Smooth muscle cell (in vitro differentiated cells): ENCODE results near the gene IFITM1. TPM values are rescaled to one million over a fixed set of nuclear protein-coding genes. Genes with fewer than 3 reads are reported as not detected.

ENCODE experiments used
- DNase-seq: peaks from one replicate; lab custom pipeline; 2025; ENCODE audit not compliant: unreplicated experiment; lab: John Stamatoyannopoulos, UW
- H2AFZ ChIP-seq: fragments of 200-600 bp; sonication (generic); 2 replicates; pipeline ENCODE4 v1.6.0; 2016; ENCODE audit warnings: antibody characterized with exemption, low read depth, mild to moderate bottlenecking
- H3F3A ChIP-seq: fragments of 200-600 bp; sonication (generic); 2 replicates; pipeline ENCODE4 v1.6.0; 2017; ENCODE audit warnings: antibody characterized with exemption, low read depth
- H3K27ac ChIP-seq: fragments of 200-600 bp; sonication (generic); 2 replicates; pipeline ENCODE4 v1.5.1; 2016; ENCODE audit warnings: low read depth, mild to moderate bottlenecking
- H3K27me3 ChIP-seq: fragments of 200-600 bp; sonication (generic); 2 replicates; pipeline ENCODE4 v1.6.1; 2016; ENCODE audit warnings: low read depth, mild to moderate bottlenecking
- H3K36me3 ChIP-seq: fragments of 200-600 bp; sonication (generic); 2 replicates; pipeline ENCODE4 v1.5.1; 2016; ENCODE audit warnings: low read depth
- H3K4me1 ChIP-seq: fragments of 200-600 bp; sonication (generic); 2 replicates; pipeline ENCODE4 v1.5.1; 2016; ENCODE audit warnings: low read depth
- H3K4me2 ChIP-seq: fragments of 200-600 bp; sonication (generic); 2 replicates; pipeline ENCODE4 v1.6.0; 2016; ENCODE audit warnings: mild to moderate bottlenecking
- H3K4me3 ChIP-seq: fragments of 200-600 bp; sonication (generic); 2 replicates; pipeline ENCODE4 v1.5.1; 2016; ENCODE audit warnings: mild to moderate bottlenecking
- H3K79me2 ChIP-seq: fragments of 200-600 bp; sonication (generic); 2 replicates; pipeline ENCODE4 v1.6.0; 2016; ENCODE audit warnings: low read depth, mild to moderate bottlenecking
- H3K9ac ChIP-seq: fragments of 200-600 bp; sonication (generic); 2 replicates; pipeline ENCODE4 v1.6.0; 2016; ENCODE audit warnings: low read depth
- H3K9me3 ChIP-seq: fragments of 200-600 bp; sonication (generic); replicated peaks from 2 replicates; pipeline ENCODE4 v1.5.1; 2016; ENCODE audit warnings: low read depth
- H4K20me1 ChIP-seq: fragments of 200-600 bp; sonication (generic); 2 replicates; pipeline ENCODE4 v1.6.0; 2016; ENCODE audit warnings: low read depth
- WGBS: methylation state at CpG from one replicate; pipeline ENCODE4 v1.1.7; 2016; ENCODE audit warnings: low lambda C conversion rate; 5-methylcytosine and 5-hydroxymethylcytosine counted together
- polyA plus RNA-seq: library from polyadenylated mRNA; unstranded; fragments of >200 nt; fragmentation: Nextera tagmentation; extraction: Ambion mirVana; gene quantifications from 2 replicates; pipeline ENCODE4 v1.2.1, GENCODE V29; 2016
- total RNA-seq: library from RNA; depleted of rRNA; stranded (reverse); fragments of >200 nt; gene quantifications from 2 replicates; pipeline ENCODE4 v1.2.3, GENCODE V29; 2014
- TF ChIP-seq, protein P1 (sequence below): fragments of 200-600 bp; sonication (generic); IDR thresholded peaks from 2 replicates; pipeline ENCODE4 v1.5.1; 2017; ENCODE audit warnings: borderline replicate concordance, mild to moderate bottlenecking, antibody characterized with exemption; ENCODE audit not compliant: insufficient read depth, poor library complexity, severe bottlenecking

Gene IFITM1
- total and polyA plus RNA-seq, 2 experiments from 2014 or later = 355 to 726 TPM

DNA sequence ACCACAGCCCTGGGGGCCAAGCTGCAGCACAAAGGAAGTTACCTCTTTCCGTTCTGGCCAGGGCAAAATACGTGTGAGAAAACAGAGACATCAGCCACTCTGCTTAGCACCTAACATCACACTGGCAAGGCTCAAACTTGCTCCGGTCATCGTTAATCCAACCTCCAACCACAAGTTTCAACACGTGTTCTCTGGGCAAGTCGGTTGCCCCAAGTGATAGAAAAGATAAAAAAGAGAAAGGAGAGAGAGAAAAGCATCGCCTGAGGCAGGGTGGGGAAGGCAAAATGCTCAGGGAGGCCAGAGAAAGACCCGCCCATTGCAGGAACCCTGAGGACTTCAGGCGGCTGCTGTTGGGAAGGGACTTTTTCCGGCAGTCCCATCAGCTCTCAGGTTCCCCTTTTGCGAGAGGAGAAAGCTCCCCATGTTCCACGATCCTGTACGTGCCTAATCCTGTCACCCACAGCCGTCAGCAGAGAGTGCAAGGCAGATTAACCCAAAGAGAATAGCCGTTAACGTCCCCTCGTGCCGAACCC is 36.9 kb downstream of the IFITM1 start:
- Histone ChIP-seq H3K9me3 (no peaks in the 10 kb centered on the region), H3K4me1 (peaks cover 31% of the 10 kb centered on the region), H3K4me3 (no peak overlapping the region), H3K4me2 (peak overlapping the region; percentile 71), H3K79me2 (no peaks in the 10 kb centered on the region), H3K27me3 (no peaks in the 10 kb centered on the region), H3K36me3 (no peaks in the 10 kb centered on the region), H3K27ac (no peak overlapping the region), H4K20me1 (no peaks in the 10 kb centered on the region), H3F3A (peaks cover 26% of the 10 kb centered on the region), H3K9ac (no peak overlapping the region), H2AFZ (peak overlapping the region; percentile 84)
- WGBS = 38% methylated on average over 18 of the region's 18 CpGs
- TF ChIP-seq, protein P1, sequence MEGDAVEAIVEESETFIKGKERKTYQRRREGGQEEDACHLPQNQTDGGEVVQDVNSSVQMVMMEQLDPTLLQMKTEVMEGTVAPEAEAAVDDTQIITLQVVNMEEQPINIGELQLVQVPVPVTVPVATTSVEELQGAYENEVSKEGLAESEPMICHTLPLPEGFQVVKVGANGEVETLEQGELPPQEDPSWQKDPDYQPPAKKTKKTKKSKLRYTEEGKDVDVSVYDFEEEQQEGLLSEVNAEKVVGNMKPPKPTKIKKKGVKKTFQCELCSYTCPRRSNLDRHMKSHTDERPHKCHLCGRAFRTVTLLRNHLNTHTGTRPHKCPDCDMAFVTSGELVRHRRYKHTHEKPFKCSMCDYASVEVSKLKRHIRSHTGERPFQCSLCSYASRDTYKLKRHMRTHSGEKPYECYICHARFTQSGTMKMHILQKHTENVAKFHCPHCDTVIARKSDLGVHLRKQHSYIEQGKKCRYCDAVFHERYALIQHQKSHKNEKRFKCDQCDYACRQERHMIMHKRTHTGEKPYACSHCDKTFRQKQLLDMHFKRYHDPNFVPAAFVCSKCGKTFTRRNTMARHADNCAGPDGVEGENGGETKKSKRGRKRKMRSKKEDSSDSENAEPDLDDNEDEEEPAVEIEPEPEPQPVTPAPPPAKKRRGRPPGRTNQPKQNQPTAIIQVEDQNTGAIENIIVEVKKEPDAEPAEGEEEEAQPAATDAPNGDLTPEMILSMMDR = no peak
- no peak for DNase-seq

DNA sequence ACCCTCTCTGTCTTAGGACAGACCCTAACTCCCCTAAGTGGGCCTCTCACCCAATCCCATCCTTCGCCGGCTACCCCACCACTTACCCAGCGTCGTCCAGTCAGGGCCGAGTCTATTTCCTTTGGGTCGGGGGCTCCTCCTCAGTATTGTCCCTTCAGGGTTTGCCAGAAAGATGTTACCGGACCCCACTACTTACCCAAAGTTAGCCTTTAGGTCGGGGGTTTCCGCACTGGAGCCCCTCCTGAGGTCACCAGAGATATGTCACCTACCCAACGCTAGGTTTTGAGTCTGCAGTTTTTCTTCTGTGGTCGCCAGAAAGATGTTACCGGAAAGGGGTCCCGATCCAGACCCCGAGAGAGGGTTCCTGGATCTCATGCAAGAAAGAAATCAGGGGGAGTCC is 37.6 kb downstream of the IFITM1 start:
- Histone ChIP-seq H3K9me3 (no peaks in the 10 kb centered on the region), H3K27me3 (no peaks in the 10 kb centered on the region), H3K4me3 (no peak overlapping the region), H4K20me1 (no peaks in the 10 kb centered on the region), H3F3A (peaks cover 26% of the 10 kb centered on the region), H3K36me3 (no peaks in the 10 kb centered on the region), H3K27ac (no peak overlapping the region), H3K79me2 (no peaks in the 10 kb centered on the region), H3K4me1 (peaks cover 31% of the 10 kb centered on the region), H3K4me2 (no peak overlapping the region), H2AFZ (no peak overlapping the region), H3K9ac (no peak overlapping the region)
- TF ChIP-seq, protein P1 = no peak
- no peak for DNase-seq
- 94% methylated on average over 14 of the region's 14 CpGs for WGBS

DNA sequence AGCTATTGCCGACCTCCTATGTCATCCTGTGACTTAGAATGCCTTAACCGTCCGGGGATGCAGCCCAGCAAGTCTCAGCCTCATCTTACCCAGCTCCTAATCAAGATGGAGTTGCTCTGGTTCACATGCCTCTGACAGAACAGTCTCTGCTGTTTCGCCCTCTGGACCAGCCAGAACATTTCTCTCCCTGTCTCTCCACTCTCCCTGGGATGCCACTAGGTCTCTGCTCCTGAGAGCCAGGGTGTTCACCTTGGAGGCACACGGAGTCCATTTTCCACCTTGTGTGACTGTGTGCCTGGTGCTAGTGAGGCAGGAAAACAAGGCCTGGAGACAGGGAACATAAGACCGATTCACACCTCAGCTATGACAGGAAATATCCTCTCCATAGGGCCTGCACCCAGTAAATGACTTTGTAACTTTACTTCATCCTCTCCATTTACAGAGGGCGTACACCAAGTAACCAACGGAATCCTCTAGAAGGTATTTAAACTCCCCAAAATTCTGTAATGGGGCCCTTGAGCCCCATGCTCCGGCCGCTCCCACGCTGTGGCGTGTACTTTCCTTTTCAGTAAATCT is 38.7 kb downstream of the IFITM1 start:
- peak overlapping the region; percentile 98 for H3K27ac ChIP-seq
- TF ChIP-seq, protein P1 = no peak
- no peak overlapping the region for H3K4me2 ChIP-seq
- peaks cover 31% of the 10 kb centered on the region for H3K4me1 ChIP-seq
- no peaks in the 10 kb centered on the region for H3K9me3 ChIP-seq
- DNase-seq = no peak
- WGBS = 97% methylated on average over 12 of the region's 12 CpGs
- no peak overlapping the region for H3K9ac ChIP-seq
- H4K20me1 ChIP-seq = no peaks in the 10 kb centered on the region
- no peak overlapping the region for H3K4me3 ChIP-seq
- H3K27me3 ChIP-seq = no peaks in the 10 kb centered on the region
- H3K36me3 ChIP-seq = no peaks in the 10 kb centered on the region
- H3K79me2 ChIP-seq = no peaks in the 10 kb centered on the region
- peak overlapping the region; percentile 91 for H2AFZ ChIP-seq
- peaks cover 26% of the 10 kb centered on the region for H3F3A ChIP-seq
